Suppressor macrophage treated with lipopolysaccharide for 4 hours (primary cell): ENCODE measurements around the gene XPOT.

Source experiments
- DNase-seq: peaks from one replicate; pipeline ENCODE4 v3.0.0-alpha.2; 2020

XPOT gene

DNA sequence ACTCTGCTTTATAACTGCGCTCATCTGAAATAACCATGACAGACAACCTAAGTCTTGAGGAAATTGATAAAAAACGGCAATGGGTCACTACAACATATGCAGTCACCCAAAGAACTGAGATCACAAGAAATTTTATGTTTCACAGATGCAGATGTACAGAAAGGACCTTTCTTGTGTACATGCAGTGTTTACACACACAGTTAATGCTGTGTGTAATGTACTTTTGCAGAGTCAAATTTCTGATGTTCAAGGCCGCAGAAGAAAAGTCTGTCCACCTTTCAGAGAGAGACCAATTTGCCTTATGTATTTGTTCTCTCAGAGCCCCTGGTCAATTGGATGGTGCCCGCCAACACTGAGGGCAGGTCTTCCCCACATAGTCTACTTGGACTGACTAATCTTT, 24.8 kb downstream of the XPOT start:
- DNase-seq = no peak

DNA sequence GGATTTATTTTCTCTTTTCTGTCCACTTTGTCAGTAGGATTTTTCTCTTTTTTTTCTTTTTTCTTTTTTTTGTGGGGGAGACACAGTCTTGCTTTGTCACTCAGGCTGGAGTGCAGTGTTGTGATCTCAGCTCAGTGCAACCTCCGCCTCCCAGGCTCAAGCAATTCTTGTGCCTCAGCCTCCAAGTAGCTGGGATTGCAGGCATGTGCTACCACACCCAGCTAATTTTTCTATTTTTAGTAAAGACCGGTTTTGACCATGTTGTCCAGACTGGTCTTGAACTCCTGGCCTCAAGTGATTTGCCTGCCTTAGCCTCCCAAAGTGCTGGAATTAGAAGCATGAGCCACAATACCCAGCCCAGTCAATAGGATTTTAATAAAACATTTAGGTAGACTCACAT, 26.7 kb downstream of the XPOT start:
- no peak for DNase-seq

DNA sequence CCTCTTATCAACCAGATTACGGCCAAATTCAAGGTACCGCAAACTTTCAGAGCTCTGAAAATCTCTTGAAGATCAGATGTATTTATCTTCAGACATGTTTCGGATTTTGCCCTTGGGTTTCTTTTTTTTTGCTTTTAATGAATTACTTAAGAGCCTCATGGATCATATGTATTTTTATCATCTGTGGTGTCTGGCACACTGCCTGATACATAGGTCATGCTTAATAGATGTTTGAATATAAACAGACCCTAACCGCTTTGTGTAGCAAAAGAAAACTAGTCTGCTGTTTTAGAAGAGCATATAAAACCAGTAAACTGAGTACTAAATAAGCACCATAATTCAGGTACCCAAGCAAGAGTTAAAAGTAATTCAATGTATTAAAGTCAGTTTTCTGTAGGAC, 27.6 kb downstream of the XPOT start:
- no peak for DNase-seq

DNA sequence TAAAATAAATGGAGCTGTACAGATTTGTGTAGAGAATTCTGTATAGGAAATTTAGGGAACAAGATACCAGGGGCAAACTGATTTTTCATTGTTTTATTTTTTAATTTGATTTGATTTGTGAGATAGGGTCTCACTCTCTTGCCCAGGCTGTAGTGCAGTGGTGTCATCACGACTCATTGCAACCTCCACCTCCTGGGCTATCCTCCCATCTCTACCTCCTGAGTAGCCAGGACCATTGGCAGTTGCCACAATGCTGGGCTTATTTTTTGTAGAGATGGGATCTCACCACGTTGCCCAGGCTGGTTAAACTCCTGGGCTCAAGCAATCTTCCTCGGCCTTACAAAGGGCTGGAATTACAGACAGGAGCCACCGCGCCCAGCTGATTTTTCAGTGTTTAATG, 29.7 kb downstream of the XPOT start:
- DNase-seq = no peak

DNA sequence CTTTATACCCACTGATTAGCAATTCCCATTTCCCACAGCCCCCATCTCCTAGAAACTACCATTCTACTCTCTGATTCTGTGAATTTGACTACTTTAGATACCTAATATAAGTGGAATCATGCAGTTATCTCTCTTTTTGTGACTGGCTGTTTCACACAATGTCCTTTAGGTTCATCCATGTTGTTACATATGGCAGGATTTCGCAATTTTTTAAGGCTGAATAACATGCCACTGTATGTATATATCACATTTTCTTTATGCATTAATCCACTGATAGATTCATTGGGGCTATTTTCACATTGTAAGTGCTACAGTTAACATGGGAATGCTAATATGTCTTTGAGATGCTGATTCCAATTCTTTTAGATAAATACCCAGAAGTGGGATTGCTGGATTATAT, 35.9 kb downstream of the XPOT start:
- DNase-seq = no peak

DNA sequence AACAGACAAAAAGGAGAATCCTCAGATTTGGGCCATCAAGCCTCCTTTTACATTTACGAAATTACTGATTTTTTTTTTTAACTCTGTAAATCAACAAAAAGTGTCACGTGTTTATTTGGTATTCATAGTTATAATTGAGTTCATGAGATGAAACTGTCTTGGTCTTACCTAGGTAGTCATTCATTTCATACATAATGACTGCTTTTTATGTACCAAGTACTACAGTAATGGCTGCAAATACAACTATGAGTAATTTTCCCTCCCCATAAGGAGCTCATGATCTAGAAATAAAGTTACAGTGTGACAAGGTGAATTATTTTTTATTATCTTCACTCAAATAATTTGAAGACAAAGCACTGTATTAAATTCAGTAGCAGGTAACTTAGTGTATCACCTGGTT, 41.3 kb downstream of the XPOT start:
- DNase-seq = no peak

DNA sequence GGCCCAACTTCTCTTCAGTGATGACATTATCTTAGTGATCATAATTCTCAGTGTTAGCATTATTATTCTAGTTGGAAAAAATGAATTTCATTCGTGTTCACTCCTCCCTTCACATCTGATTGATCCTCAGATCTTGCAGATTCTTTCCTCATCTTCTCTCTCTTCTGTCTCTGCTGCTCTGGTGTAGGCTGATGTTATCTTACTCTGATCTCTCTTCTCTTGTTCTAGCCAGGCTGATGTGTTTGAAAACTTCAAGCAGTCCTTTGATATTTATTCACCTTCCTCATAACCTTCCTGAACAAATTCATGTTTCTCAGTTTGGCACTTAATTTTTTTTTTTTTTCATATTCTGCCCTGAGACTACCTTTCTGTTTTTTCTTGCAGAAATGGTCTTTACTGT, 42.1 kb downstream of the XPOT start:
- DNase-seq = no peak

DNA sequence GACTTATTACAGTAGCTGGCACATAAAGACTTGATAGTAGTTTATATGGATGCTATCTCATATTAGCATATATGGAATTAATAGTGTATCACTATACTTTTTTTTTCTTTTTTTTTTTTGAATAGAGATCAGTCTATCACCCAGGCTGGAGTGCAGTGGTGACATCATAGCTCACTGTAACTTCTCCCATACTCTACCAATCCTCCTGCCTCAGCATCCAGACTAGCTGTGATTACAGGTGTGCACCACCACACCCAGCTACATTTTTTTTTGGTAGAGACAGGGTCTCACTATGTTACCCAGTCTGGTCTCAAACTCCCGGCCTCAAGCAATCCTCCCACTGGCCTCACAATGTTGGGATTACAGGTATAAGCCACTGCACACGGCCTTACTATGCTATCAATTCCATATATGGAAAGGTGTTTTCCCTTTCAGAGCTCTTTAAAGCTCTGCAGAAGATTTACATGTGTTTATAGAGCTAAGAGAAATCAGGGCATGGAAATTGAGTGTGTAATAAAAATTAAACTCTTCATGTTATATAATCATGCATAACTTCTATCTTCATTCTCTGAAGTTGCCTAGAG, 46.0 kb downstream of the XPOT start:
- DNase-seq = no peak

DNA sequence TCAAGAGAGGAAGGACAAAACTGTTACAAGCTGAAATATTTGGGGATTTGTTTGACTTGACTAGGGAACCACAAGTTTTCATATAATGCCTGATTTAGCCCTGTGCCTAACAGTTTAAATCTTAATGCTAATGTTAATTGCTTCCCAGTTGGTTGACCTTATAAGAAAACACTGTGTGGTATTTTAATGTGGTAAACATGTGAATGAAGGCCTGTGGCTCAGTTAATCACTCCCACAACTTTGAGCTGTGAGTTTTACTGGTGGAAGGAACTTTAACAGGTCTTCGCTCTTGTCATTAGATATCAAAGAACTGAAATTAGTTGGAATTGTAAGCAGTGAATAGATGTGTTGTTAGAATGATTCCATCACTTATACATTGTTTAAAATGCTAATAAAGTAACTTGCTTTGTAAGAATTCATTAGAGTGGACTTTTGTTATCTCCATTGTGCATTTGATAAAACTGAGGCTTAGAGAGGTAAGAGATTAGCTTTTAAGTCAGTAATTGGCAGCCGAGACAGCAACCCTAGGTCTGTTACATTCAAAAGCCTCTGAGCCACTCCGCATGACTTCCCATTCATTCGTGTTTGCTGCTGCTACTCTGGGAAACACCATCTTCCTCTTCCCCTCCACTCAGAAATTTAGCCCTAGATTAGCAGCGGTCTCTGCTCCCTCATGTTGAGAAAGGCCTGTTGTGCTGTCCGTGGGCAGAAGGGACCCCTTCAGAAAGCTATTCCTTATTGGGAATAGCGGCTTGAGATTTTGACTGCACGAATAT, 46.7 kb downstream of the XPOT start:
- DNase-seq = peak; percentile 70

DNA sequence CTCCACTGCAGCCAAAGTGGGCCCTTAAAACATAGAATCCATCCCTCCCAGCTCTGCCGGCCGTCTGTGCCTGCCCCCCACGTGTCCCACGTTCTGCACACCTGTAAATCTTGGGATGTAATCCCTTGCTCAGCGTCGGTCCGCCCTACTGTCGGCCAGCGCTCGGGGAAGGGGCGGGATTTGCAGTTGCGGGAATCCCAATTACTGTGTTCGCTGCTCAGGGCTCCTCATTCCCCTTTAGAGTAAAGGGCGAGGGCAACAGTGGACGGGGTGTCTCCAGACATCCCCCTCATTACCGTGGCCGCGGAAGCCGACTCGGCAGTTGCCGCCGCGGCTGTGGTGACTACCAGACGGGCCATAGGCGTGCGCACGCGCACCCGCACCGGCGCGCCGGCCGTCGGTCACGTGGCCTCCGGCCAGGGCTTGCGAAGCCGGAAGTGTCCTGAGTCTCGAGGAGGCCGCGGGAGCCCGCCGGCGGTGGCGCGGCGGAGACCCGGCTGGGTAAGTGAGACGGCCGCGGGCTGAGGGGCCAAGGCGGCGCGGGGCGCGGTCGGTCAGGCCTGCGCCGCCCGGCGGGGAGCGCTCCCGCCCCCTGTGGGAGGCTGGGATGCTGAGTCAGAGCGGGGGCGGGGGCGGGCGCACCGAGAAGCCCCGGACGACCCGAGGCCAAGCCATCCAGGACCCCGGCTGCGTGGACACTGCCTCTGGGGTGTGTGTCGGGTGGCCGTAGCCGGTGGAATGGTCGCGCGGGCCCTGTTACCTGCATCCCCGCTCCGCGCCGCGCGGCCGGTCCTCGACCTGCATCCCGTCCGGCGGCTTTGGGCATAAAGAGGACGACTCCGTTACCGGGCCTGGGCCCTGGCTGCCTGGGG, 47.7 kb downstream of the XPOT start, which contains the start of gene TBK1:
Gene TBK1 (plus strand): TSS at position 434 of the 872 bp plus-strand sequence. CDS start 3,751 bp downstream, outside the sequence.
- DNase-seq = peak; percentile 95

DNA sequence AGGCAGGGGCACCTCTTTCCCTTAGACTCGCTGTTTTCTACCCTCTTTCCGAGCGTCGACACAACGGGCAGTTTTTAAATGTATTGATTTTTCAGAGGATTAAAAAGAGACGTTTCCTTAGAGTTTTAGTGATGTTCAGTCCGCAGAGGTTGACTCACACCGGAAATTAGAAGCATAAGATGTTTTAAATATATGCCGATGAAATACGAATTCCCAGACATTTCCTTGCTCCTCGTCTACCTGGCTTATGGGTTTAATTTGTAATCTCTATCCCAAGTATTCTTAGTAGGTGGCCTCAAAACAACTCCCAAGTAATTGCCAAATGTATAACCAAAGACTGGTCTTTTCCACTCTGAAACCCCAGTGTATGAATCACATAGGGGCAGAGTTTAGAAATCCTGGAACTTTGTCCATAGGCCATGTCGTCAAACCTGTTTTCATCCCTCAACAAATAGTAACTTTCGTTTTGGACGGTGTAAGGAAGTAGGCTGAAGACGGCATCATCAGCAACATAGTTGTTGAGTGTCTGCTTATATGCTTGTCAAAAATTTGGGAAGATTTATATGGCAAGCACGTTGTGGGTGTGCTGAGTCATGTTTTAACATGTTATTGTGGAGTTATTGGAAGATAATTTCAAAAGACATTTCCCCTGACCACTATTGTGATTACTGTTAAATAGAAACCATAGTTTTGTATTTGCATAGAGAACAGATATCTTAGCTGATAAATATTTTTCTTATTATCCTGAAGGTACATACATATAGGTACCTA, 48.6 kb downstream of the XPOT start:
- DNase-seq = peak; percentile 97

DNA sequence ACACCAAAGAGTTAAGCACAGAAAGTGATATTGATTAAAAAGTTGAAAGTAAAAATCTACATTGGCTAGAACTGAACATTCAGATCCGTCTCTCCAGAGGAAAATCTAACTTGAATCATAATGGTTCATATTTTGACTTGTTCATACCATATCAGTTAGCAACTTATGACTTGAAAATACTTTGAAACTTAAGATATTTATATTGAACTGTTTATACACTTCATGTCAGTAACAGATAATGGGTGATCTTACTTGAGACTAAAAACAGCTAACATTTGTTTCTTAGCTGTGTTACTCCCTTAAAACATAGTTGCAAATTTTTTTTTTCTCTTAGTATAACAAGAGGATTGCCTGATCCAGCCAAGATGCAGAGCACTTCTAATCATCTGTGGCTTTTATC, 51.3 kb downstream of the XPOT start:
- no peak for DNase-seq

DNA sequence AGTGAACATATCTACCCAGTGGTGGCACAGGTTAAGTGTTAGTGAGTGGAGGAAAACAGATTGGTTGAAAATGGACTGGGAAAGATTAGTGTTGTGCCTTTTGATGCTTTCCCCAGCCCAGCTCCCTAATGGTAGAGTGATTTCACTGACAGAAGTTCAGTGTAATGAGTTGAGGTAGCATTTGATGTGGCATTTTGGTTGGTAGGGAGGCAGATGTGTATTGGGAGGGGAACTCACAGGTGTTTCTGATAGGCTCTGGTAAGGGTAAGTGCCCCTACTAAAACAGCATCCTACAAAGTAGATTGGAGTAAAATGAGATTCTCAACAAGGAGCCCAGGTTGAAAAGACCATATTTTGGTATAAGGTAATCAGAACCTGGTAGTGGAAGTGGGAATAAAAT, 51.9 kb downstream of the XPOT start:
- no peak for DNase-seq

DNA sequence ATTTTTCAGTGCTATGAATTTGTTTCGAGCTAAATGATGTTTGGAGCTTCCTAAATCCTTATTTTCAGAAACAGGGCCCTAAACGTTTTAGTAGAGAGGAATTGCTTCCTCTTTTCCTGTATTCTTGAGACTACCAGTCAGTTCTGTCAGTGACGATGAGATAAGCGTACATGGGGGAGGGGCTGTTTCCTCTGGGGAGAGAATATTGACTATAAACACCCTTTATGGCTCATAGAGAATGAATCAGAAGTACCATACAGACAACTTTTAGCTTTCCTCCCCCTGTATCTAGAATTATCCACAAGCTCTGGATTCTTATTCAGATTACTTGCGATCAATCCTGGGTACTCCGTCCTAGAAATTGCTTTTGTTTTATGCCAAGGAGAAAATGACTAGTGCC, 52.8 kb downstream of the XPOT start:
- peak; percentile 94 for DNase-seq

DNA sequence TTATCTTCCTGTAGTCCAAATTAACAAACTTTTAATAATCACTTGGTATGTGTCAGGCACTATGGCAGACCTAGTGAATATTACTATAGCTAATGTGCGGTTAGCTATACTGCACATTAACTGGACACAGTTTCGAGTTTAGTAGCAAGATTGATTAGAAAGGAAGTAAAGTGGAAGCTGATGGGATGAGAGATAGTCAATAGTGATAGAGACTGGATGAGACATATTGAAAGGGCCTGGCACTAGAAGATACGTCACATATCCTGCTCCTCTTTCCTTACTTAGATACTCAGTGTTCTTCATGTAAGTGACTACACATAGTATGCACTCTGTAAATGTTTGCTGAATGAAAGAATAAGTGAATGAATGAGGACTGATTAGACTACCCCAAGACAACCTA, 53.3 kb downstream of the XPOT start:
- DNase-seq = no peak

DNA sequence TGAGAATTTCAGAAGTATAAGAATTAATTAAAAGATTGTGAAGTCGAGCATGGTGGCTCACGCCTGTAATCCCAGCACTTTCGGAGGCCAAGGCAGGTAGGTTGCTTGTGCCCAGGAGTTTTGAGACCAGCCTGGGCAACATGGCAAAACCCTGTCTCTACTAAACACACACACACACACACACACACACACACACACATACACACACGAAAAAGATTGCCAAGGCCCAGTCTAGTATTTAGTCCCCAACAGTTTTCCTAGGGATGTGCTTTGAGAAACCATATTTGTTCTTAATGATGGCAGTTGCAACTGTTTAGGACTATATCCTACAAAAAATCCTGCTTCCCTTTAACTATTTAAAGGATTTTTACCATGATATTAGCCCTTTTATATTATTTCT, 53.7 kb downstream of the XPOT start:
- DNase-seq = no peak

DNA sequence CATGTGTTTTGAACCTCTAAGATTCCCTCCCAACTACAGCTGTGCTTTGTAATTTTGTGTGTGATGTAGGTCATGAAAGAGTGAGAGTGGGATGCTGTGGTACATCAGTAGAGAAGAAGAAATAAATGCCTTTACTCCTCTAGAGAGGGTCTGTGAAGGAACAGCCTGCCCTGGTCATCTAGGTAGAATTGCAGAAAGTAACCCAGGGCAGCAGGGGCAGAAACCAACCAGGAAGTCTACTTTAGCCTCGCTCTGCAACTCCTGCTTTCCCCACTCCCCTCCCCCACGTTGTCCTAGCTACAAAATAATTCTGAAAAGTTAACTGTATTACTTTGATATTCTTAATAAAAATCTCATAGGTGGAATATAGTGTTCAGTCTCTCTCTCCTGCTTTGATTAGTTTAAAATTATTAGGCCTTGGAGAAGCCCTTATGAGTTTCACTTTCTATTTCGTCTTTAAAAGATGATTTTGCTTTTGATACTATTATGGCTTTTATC, 55.3 kb downstream of the XPOT start:
- DNase-seq = peak; percentile 34

DNA sequence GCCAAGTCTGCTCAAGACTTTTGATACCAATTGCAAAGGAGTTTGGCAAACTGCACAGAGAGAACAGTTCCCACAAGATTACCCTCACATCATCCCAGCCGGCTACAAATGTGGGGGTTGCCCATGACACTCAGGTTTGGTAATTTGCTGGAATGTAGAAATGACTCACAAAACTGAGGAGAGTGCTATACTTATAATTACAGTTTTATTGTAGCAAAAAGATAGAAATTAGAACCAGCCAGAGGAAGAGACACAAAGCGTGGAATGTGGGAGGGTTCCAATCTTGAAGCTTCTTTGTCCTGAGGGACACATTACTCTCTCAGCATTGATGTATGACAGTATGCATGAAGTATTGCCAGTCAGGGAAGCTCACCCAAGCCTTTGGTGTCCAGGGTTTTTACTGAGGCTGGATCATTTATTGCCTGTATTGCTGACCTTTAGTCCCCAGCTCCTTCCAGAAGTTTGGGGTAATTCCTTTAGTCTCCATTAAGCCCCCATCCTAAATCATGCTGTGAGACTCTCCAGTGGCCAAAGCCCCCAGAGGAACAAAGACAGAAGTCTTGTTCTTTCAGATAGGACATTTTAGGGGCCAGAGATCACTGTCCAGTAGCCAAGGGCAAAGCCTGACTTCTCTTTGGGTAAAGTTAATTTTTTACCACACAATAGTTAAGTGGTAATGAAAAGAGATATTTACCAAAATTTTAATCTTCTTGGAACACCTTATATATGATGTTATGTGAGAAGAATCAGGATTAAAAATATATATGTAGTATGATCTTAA, 57.6 kb downstream of the XPOT start:
- DNase-seq = peak; percentile 54

DNA sequence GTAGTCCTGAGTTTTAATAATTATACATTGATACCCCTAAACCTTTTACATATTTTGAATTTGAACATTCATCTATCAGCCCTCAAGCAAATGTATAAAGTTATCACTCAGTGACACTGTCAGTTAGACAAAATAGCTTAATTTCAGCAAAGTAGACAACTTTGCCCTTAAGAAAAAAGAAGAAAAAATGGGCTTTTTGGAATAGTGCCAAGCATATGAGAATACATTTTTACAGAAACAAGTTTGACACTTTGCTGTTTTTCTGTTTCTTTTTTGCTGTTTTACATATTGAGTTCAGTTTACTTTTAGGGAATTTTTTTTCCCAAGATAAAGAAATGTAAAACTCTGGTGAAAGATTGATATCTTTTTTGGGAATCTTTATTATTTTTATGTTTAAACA, 62.0 kb downstream of the XPOT start:
- DNase-seq = no peak

DNA sequence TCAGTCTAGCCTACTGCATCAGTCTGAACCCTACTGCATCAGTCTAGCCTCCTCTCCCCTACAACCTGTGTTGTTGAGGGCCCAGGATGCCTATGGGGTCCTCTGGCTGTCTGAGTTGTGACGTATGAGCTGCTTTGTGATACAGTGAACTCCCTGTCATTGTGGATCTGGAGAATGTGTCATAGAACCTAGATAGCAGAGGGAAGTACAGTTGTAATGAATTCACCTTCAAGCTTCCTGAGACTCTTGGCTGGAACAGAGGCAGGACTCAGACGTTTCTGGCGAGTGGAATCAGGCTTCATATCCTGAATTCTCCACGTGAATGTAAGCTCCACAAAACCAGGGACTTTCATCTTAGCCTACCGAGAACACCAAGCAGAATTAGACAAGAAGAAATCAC, 64.8 kb downstream of the XPOT start:
- DNase-seq = no peak

DNA sequence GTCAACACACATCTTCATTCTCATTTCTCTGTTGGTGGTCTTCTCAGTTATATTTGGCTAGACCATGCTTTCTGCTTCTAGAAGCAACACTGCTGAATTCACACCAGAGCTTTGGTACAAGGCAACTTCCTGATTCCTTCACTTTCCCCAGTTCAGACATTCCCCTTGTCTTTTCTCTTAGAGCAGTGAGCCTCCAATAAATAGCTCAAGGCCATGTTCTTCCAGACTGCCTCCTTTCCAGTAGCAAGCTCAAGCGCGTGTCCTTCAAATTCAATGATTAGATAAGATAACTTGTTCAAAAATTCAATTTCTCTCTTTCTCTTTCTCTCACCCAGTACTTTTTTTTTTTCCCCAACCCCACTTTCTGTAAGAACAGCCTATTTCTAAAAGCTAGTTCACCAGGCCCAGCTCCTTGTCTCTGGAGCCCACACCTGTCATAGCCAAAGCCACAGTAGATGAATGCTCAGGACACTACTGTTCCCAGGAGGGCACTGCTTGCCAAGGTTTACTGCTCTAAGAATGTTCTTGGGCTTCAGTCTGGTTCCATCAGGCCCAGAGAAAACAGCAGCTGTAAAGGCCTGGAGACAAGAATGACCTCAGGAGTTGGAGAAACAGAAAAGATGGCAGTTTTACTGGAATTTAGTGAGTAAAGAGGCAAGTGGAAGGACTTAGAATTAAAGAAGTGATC, 65.4 kb downstream of the XPOT start:
- no peak for DNase-seq
